Measurements from ENCODE around the gene DGKI.
A peak's percentile ranks its signal among the peaks of the same experiment; 100 is the strongest.
"Not testable (repeated sequence)": the region's sequence is repeated elsewhere in the genome, so short reads cannot be mapped to it uniquely, and the experiment has no call there.

The DGKI gene

GRCh38 chr7:137835486-137836112 is 11.2 kb downstream of the DGKI start:
- DNase-seq = no peak

GRCh38 chr7:137834552-137834951 is 12.2 kb downstream of the DGKI start:
- DNase-seq = no peak

- not testable (repeated sequence) for DNase-seq
Measured at GRCh38 chr7:137832990-137833389, 13.8 kb downstream of the DGKI start.

- no peak for DNase-seq
Measured at GRCh38 chr7:137832382-137832781, 14.4 kb downstream of the DGKI start.

GRCh38 chr7:137831555-137831954 is 15.2 kb downstream of the DGKI start:
- not testable (repeated sequence) for DNase-seq

DNA sequence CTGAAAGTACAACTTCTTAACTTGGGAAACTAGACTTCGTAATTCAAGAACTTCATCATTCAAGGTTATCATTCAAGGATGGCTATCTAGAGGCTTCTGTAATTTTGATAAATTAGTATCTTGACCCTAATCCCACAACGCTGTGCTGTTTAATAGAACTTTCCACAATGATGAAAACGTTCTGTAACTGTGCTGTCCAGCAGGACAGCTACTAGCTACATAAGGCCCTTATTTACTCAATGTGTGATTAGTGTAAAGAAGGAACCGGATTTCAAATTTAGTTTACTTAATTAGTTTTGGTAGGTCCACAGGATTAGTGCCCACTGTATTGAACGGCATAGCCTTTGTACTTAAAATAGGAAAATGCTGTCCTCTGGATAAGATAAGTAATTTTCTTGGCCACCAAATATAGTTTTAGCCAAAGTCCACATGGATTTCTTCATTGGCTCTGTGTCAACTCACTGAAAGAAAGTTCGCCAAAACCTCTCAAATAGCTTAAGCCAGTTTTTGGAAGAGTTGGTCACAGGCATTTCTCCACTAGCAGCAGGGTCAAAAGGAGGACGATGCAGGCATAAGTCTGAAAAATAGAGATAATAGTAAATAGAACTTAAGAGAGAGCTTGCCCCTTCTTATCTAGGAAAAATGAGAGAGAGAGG is 17.3 kb downstream of the DGKI start:
- DNase-seq = no peak

GRCh38 chr7:137828456-137828855 is 18.3 kb downstream of the DGKI start:
- no peak for DNase-seq

- no peak for DNase-seq
Measured at GRCh38 chr7:137825489-137825888, 21.3 kb downstream of the DGKI start.

GRCh38 chr7:137820677-137821420 is 25.9 kb downstream of the DGKI start:
- DNase-seq = peak; percentile 55 to 78

DNA sequence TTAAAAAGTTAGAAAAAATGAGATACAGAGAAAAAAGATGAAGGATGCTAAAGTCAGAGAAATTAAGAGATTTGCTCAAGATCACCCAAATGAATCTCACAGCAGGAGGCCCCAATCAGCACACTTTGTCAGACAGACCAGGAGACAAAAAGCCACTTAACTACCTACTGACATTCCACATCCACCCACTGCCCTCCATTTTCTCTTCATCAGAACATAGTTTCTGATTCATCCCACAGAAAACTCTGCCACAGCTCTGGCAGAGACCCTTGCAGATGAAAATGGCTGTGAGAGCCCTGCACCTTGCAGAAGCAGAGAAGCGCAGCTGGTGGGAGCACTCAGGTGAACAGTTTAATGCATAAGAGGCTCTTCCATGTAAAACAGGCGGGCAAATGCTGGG is 26.6 kb downstream of the DGKI start:
- DNase-seq = no peak

GRCh38 chr7:137818036-137818435 is 28.7 kb downstream of the DGKI start:
- no peak for DNase-seq

DNA sequence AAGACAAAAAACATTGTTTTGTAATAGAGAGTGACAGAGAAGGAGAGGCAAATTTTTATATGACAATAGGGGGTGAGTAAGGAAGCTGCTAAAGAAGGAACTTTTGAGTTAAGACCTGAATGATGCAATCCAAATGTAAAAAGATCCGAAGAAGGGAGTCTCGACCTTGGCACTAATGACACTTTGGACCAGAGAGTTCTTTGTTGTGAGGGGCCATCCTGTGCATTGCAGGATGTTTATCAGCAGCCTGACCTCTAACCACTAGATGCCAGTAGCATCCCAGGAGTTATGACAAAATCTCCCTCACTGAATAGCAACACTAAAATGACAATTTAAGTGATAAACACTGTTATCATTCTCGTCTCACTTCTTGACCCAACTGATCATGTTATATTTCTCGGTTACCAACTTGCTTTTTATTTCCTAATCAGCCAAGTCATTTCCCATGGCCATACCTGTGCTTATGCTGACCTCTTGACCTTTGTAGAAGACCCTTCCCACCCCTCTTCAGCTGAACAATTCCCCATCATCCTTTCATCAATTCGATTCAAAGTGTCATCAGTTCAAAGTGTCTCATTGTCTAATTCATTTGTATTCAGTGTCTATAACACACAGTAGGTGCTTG is 30.0 kb downstream of the DGKI start:
- DNase-seq = no peak

- no peak for DNase-seq
Measured at GRCh38 chr7:137813541-137813940, 33.2 kb downstream of the DGKI start.

GRCh38 chr7:137810248-137810647 is 36.5 kb downstream of the DGKI start:
- no peak for DNase-seq

- peak; percentile 23 to 76 for DNase-seq
Measured at GRCh38 chr7:137804836-137805235, 41.9 kb downstream of the DGKI start.

GRCh38 chr7:137801491-137801890 is 45.3 kb downstream of the DGKI start:
- DNase-seq = no peak

DNA sequence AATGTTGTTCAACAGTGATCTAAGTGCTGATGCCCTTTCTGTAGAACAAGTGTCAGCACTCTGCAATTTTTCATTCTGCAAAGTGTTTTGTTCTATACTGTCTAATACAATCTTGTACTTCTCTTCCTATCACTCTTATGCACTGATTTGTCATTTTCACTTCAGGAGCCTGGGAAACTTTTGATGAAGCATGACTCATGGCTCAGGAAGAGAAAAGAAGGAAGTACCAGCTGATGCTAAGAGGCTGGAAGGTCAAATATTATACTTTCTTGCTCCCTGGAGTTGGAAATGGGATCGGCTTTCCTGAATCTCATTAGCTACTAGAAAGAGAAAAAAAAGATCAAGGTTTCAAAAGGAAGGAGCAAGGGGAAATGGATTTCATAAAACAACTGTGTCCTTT is 45.8 kb downstream of the DGKI start:
- no peak for DNase-seq

DNA sequence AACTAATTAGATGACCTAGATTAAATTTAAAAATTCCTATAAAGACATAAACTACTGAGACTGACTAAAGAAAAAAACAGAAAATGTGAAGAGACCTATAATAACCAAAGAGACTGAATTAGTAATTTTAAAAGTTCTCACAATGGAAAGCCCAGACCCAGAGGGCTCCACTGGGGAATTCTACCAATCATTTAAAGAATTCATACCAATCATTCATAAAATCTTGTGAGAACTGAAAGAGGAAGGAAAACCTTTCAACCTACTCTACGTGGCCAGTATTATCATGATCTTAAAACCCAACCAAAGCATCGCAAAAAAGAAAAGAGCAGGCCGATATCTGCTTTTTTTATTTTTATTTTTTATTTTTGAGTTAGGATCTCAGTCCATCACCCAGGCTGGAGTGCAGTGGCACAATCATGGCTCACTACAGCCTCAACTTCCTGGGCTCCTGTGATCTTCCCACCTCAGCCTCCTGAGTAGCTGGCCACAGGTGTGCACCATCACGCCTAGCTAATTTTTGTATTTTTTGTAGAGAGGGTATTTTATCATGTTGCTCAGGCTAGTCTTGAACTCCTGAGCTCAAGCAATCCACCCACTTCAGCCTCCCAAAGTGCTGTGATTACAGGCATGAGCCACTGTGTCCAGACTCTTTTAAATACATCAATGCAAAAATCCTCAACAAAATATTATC is 48.6 kb downstream of the DGKI start:
- DNase-seq = no peak

DNA sequence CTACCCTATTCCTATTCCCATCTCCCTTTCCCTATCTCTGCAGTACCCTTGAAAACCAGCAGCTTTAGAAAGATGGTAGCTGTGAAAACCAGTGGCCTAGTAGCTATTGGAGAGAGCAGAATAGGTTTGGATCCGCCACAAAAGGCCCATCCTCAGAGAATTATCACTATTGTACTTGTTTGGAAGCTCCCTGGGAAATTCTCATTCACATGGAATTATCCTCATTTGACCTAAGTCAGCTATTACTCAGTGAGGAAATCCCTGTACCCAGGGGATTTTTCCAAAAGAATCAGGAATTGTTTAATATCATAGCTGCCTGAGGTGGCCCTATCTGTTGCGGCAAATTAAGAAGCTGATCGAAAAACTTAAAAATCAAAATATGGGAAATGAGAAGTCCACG is 51.6 kb downstream of the DGKI start:
- no peak for DNase-seq

DNA sequence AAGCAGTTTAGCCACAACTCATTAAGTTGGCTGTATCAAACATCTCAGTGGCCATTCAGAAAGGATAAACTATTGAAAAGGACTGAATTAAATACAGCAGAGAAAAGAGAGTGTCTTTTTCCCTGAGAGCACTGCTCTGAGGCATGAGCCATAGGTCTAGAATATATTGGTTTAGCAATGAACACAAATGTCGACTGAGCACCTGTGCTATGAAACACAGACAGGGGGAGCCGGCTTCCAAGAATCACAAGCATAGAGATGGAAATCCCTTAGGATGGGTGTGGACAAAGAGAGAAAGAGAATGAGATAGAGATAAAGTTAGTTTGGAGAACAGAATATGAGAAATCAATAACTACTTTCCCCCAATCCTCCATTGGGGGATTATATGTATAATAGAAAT is 54.8 kb downstream of the DGKI start:
- DNase-seq = peak; percentile 9 to 49

DNA sequence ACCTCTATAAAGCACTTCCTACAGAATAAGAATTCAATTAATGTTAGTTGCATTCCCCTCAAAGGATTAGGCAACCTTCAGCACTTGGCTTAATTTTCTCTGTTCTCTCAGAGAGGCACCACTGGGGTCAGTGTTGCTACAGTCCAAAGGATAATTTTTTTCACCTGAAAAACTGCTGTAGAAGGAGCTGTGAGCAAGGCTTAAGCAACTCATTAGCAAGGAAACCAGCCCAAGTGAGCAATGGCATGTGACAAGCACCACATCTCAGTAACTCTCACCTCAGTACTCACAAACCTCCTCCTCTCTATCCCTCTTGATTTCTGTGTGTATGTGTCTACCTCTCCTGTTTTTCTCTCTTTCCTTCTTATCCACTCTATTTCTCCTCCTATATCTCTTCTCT is 55.9 kb downstream of the DGKI start:
- no peak for DNase-seq

- no peak for DNase-seq
Measured at GRCh38 chr7:137789215-137789882, 57.4 kb downstream of the DGKI start.
